Measurements from ENCODE around the gene ZNF385D.
A peak's percentile ranks its signal among the peaks of the same experiment; 100 is the strongest.

ZNF385D gene

GRCh38 chr3:21752749-21753347 is 1.8 kb upstream of the ZNF385D start:
- peak; percentile 30 for DNase-seq (ENCODE audit: extremely low spot score)
- TF ChIP-seq SP1 (IDR thresholded peaks at IDR 0.05) (no peak), ELF4 (IDR thresholded peaks at IDR 0.05) (no peak), NFRKB (IDR thresholded peaks at IDR 0.05) (no peak), LEF1 (IDR thresholded peaks at IDR 0.05; ENCODE audit: borderline replicate concordance) (no peak), FOXM1 (IDR thresholded peaks at IDR 0.05; ENCODE audit: borderline replicate concordance) (no peak), L3MBTL2 (conservative IDR thresholded peaks at IDR 0.05) (no peak), FOXK2 (IDR thresholded peaks at IDR 0.05) (no peak), BHLHE40 (IDR thresholded peaks at IDR 0.05; ENCODE audit: borderline replicate concordance) (no peak), ZNF384 (IDR thresholded peaks at IDR 0.05) (no peak), HDGF (IDR thresholded peaks at IDR 0.05; ENCODE audit: borderline replicate concordance) (no peak), ARNT (IDR thresholded peaks at IDR 0.05) (no peak), TARDBP (IDR thresholded peaks at IDR 0.05) (no peak), CTBP1 (IDR thresholded peaks at IDR 0.05; ENCODE audit: borderline replicate concordance) (no peak)
- POLR2A ChIA-PET: no interaction called here
- CTCF ChIA-PET: interaction anchor here (0.6 to 1.7 kb wide), 2 partner anchors 142 to 1420 kb away, joined by 4 to 5 read pairs; no protein-coding TSS in a partner anchor

- no peak for TF ChIP-seq CTBP1 (IDR thresholded peaks at IDR 0.05; ENCODE audit: borderline replicate concordance)
- no peak for TF ChIP-seq ARNT (IDR thresholded peaks at IDR 0.05)
- TF ChIP-seq LEF1 (IDR thresholded peaks at IDR 0.05; ENCODE audit: borderline replicate concordance): no peak
- TF ChIP-seq L3MBTL2 (conservative IDR thresholded peaks at IDR 0.05): no peak
- no peak for TF ChIP-seq NFRKB (IDR thresholded peaks at IDR 0.05)
- TF ChIP-seq SUZ12 (IDR thresholded peaks at IDR 0.05): no peak
- no peak for TF ChIP-seq SP1 (IDR thresholded peaks at IDR 0.05)
- TF ChIP-seq HDGF (IDR thresholded peaks at IDR 0.05; ENCODE audit: borderline replicate concordance): no peak
- TF ChIP-seq ZNF384 (IDR thresholded peaks at IDR 0.05): no peak
- no peak for TF ChIP-seq ELF4 (IDR thresholded peaks at IDR 0.05)
- TF ChIP-seq FOXM1 (IDR thresholded peaks at IDR 0.05; ENCODE audit: borderline replicate concordance): no peak
- no peak for TF ChIP-seq FOXA1 (IDR thresholded peaks at IDR 0.05)
- TF ChIP-seq TARDBP (IDR thresholded peaks at IDR 0.05): no peak
- no peak for TF ChIP-seq FOXK2 (IDR thresholded peaks at IDR 0.05)
- TF ChIP-seq PKNOX1 (IDR thresholded peaks at IDR 0.05): no peak
- no peak for TF ChIP-seq BHLHE40 (IDR thresholded peaks at IDR 0.05; ENCODE audit: borderline replicate concordance)
- CTCF ChIA-PET: interaction anchor here (1.7 kb wide), 1 partner anchor 143 kb away, joined by 5 read pairs; no protein-coding TSS in a partner anchor
- POLR2A ChIA-PET: no interaction called here
- no peak for DNase-seq (ENCODE audit: extremely low spot score)
Measured at GRCh38 chr3:21751886-21752285, 876 bp upstream of the ZNF385D start.

GRCh38 chr3:21750080-21750696 is 822 bp downstream of the ZNF385D start:
- TF ChIP-seq FOXA1 (IDR thresholded peaks at IDR 0.05) (no peak), HDGF (IDR thresholded peaks at IDR 0.05; ENCODE audit: borderline replicate concordance) (no peak), L3MBTL2 (conservative IDR thresholded peaks at IDR 0.05) (no peak), SUZ12 (IDR thresholded peaks at IDR 0.05) (no peak), PKNOX1 (IDR thresholded peaks at IDR 0.05) (no peak), NFRKB (IDR thresholded peaks at IDR 0.05) (no peak), FOXM1 (IDR thresholded peaks at IDR 0.05; ENCODE audit: borderline replicate concordance) (no peak), LEF1 (IDR thresholded peaks at IDR 0.05; ENCODE audit: borderline replicate concordance) (no peak)
- no peak for DNase-seq (ENCODE audit: extremely low spot score)
- POLR2A ChIA-PET: no interaction called here
- CTCF ChIA-PET: no interaction called here

- TF ChIP-seq TARDBP (IDR thresholded peaks at IDR 0.05) (no peak), BHLHE40 (IDR thresholded peaks at IDR 0.05; ENCODE audit: borderline replicate concordance) (no peak), LEF1 (IDR thresholded peaks at IDR 0.05; ENCODE audit: borderline replicate concordance) (no peak), ZNF384 (IDR thresholded peaks at IDR 0.05) (no peak), CTBP1 (IDR thresholded peaks at IDR 0.05; ENCODE audit: borderline replicate concordance) (no peak), PKNOX1 (IDR thresholded peaks at IDR 0.05) (no peak), ARNT (IDR thresholded peaks at IDR 0.05) (no peak), SP1 (IDR thresholded peaks at IDR 0.05) (no peak), FOXM1 (IDR thresholded peaks at IDR 0.05; ENCODE audit: borderline replicate concordance) (no peak)
- POLR2A ChIA-PET: no interaction called here
- CTCF ChIA-PET: no interaction called here
- no peak for DNase-seq (ENCODE audit: extremely low spot score)
Measured at GRCh38 chr3:21747966-21748555, 2.9 kb downstream of the ZNF385D start.

- ChIA-PET CTCF (no interaction called here), POLR2A (no interaction called here)
- no peak for DNase-seq (ENCODE audit: extremely low spot score)
- TF ChIP-seq ARNT (IDR thresholded peaks at IDR 0.05): no peak
- no peak for TF ChIP-seq SP1 (IDR thresholded peaks at IDR 0.05)
- no peak for TF ChIP-seq FOXA1 (IDR thresholded peaks at IDR 0.05)
Measured at GRCh38 chr3:21747376-21747775, 3.6 kb downstream of the ZNF385D start.

GRCh38 chr3:21745966-21746365 is 5.0 kb downstream of the ZNF385D start:
- TF ChIP-seq NFRKB (IDR thresholded peaks at IDR 0.05) (no peak), ZNF384 (IDR thresholded peaks at IDR 0.05) (no peak), LEF1 (IDR thresholded peaks at IDR 0.05; ENCODE audit: borderline replicate concordance) (no peak), TARDBP (IDR thresholded peaks at IDR 0.05) (no peak), ARNT (IDR thresholded peaks at IDR 0.05) (no peak), FOXM1 (IDR thresholded peaks at IDR 0.05; ENCODE audit: borderline replicate concordance) (no peak), SUZ12 (IDR thresholded peaks at IDR 0.05) (no peak), CTBP1 (IDR thresholded peaks at IDR 0.05; ENCODE audit: borderline replicate concordance) (no peak), FOXK2 (IDR thresholded peaks at IDR 0.05) (no peak), FOXA1 (IDR thresholded peaks at IDR 0.05) (no peak), SP1 (IDR thresholded peaks at IDR 0.05) (no peak), ELF4 (IDR thresholded peaks at IDR 0.05) (no peak), BHLHE40 (IDR thresholded peaks at IDR 0.05; ENCODE audit: borderline replicate concordance) (no peak), L3MBTL2 (conservative IDR thresholded peaks at IDR 0.05) (no peak), HDGF (IDR thresholded peaks at IDR 0.05; ENCODE audit: borderline replicate concordance) (no peak), PKNOX1 (IDR thresholded peaks at IDR 0.05) (no peak)
- ChIA-PET POLR2A (no interaction called here), CTCF (no interaction called here)
- DNase-seq (ENCODE audit: extremely low spot score): no peak
